HPDE6-E6E7 (cell line): ENCODE data around the gene SMCO2.

ENCODE experiments used
- DNase-seq: peaks from one replicate; pipeline ENCODE4 v3.0.0; 2011; ENCODE audit warnings: missing footprints; ENCODE audit errors: extremely low spot score

The SMCO2 gene

GRCh38 chr12:27551172-27551840 lies 104.8 kb downstream of the SMCO2 start:
- no peak for DNase-seq
